Kidney glomerular epithelial cell (primary cell): ENCODE results near the gene LRRC3.

Experiments
- DNase-seq: peaks from one replicate; lab custom pipeline; 2025; lab: John Stamatoyannopoulos, UW

LRRC3 gene

GRCh38 chr21:44479556-44480199 is 24.4 kb downstream of the LRRC3 start:
- peak; percentile 32 for DNase-seq

DNA sequence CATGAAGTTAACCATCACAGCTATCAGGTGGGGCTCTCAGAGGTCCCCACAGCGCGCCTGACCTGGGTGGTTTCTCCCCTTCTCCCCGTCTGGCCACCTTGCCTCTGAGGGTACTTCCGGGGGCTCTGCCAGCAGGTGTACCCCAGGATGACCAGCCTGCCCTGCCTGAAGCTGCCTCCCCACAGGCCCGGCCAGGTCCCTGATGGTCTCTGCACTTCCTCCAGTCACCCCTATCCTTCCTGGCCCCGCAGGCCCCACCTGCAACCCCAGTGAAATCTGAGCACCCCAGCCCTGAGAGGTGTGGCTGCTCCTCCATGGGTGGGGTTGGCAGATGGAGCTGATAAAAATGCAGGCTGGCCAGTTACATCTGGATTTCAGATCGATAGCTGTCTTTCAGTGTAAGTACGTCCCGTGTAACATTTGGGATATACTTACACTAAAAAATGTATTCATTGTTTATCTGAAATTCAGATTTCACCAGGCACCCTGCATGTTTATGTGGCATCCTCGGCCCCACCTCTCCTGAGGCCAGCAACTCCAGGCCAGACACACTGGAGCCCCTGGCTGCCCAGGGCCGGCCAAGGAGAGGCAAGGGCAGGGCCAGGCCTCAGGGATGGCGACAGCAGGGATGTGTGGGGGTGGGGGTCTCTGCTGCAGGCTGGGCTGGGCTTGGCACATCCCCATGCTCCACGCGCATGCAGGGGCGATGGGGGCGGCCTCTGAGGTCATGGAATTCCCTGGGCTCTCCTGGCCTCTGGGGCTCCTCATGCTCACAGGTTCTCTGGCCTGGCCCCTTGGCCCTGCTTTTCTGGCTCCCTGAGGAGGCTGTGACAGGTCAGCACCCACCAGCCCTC is 25.1 kb downstream of the LRRC3 start:
- no peak for DNase-seq

DNA sequence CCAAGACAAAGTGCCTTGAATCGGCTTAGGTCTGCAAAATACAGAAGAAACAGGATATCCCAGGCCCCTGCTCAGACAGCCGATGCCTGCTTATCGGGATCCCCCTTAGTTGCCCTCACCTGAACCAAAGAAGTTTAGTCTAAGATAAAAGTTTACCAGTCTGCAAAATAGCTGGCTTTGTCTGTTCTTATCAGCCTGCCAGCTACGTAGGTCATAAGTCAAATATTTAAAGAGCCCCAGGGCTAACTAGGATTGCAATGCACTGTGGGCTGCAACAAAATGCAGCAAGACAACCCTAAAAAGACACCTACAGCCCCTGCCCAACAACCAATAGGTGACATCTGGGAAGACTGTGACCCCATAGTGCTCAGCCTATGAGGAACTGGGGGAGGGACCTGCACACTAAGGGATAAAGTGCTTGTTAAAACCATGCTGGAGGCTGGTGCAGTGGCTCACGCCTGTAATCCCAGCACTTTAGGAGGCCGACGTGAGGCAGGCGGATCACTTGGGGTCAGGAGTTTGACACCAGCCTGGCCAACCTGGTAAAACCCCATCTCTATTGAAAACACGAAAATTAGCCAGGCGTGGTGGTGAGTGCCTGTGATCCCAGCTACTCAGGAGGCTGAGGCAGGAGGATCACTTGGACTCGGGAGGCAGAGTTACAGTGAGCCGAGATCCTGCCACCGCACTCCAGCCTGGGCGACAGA is 27.4 kb downstream of the LRRC3 start:
- DNase-seq = no peak

GRCh38 chr21:44483288-44484237 is 28.3 kb downstream of the LRRC3 start:
- no peak for DNase-seq

DNA sequence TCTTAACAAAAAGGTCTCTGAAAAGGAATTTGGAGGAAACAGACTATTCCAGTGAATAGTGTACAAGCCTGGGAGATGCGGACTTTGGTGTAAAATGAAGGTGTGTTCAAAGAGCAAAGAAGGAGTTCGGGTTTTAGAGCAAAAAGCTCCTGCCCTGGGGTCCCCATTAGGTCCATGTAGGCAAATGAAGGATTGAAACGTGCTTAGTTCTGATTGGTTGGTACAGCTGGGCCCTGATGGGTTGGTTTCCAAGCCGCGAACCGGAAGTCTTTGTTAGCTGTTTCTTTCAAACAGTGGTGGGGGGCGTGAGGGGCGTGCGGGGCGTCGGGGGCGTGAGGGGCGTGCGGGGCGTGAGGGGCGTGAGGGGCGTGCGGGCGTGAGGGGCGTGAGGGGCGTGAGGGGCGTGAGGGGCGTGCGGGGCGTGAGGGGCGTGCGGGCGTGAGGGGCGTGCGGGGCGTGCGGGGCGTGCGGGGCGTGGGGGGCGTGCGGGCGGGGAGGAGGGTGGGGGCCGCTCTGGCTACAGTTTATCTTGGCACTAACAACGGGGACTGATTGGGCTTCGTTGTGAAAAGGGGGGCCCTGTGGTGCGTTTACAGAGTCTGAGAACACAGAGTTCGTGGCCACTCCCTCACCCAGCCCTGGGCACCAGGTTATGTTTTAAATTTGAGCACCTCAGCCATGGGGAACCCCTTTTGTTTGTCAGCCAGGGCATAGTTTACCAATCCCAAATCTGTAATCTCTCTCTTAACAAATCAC is 29.4 kb downstream of the LRRC3 start:
- no peak for DNase-seq

DNA sequence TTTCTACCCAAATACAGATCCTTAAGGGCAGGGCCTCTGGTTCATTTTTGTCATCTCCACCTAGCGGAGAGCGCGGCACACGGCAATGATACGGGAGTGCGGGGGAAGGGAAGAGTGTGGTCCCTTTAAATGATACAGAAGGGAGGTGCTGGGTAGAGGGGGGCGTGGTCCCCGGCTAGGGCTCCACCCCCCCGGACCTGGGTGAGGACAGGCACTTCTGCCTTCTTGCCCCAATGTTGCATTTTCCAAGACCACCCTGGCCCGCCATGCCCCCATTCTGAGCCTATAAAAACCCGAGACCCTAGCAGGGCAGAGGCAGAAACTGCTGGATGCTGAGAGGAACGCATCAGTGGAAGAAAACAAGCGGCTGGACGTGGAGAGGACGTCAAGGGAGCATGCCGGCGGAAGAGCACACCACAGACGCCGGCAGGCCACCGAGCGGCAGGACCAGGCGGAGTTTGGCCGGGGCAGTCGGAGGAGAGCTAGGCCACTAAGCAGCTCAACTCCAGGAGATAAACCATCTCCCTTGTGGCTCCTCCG is 30.0 kb downstream of the LRRC3 start:
- DNase-seq = no peak

DNA sequence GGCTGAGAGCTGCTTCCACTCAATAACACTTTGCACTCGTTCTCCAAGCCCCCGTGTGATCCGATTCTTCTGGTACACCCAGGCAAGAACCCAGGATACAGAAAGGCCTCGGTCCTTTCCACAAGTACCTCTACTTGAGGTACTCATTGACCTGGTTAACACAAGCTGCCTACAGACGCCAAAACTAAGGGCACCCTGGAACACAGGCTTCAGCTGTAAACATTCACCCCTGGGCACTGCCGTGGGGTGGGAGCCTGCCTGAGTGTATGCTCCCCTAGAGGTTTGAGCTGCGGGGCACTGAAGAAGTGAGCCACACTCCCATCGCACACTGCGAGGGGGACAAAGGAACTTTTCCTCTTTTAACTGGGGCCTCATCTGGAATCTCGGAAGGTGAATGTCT is 30.5 kb downstream of the LRRC3 start:
- no peak for DNase-seq

GRCh38 chr21:44486302-44486701 is 31.0 kb downstream of the LRRC3 start:
- DNase-seq = no peak

GRCh38 chr21:44487831-44488230 is 32.5 kb downstream of the LRRC3 start:
- DNase-seq = no peak

- DNase-seq = no peak
Observed at GRCh38 chr21:44489962-44490361, 34.7 kb downstream of the LRRC3 start.

- DNase-seq = no peak
Observed at GRCh38 chr21:44490405-44490804, 35.1 kb downstream of the LRRC3 start.

- DNase-seq = no peak
Observed at GRCh38 chr21:44490816-44491215, 35.5 kb downstream of the LRRC3 start.

DNA sequence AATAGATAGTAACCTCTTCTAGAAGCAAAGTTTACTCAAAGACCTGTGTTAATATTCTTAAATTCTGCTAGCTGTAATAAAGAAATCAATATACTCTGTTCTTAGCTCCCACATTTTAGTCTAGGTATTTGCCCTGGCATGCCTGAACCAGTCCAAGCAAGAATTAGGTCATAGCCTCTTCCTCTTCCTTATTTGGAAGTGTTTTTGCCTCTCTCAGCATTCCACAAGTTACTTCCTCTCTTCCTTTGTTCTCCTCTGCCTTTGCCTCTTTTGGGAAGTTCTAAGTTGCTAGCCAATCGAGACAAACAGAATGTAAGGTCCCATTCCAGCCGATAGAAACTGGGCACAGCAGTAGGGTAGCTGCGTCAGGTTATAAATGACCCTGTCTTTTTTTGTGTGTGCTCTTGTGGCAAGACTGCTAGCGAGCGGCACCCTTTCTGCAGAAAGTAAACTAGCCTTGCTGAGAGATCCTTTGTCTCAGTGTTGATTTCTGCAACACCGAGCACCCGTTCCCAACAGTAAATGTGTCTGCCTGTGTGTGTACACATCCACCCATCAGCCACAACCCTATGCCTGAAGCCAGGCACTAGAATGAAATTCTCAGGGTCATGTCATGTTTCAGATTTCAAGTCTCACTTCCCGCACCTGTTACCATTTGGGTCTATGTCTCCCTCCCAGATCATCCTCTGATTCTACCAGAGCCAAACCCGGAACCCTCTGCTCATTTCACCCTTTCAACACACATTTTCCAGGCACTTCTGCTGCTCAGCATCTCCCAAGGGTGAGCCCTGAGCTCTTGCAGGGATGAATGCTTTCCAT is 37.5 kb downstream of the LRRC3 start:
- no peak for DNase-seq

GRCh38 chr21:44494418-44494817 is 39.1 kb downstream of the LRRC3 start:
- no peak for DNase-seq

- no peak for DNase-seq
Observed at GRCh38 chr21:44494956-44495355, 39.6 kb downstream of the LRRC3 start.

DNA sequence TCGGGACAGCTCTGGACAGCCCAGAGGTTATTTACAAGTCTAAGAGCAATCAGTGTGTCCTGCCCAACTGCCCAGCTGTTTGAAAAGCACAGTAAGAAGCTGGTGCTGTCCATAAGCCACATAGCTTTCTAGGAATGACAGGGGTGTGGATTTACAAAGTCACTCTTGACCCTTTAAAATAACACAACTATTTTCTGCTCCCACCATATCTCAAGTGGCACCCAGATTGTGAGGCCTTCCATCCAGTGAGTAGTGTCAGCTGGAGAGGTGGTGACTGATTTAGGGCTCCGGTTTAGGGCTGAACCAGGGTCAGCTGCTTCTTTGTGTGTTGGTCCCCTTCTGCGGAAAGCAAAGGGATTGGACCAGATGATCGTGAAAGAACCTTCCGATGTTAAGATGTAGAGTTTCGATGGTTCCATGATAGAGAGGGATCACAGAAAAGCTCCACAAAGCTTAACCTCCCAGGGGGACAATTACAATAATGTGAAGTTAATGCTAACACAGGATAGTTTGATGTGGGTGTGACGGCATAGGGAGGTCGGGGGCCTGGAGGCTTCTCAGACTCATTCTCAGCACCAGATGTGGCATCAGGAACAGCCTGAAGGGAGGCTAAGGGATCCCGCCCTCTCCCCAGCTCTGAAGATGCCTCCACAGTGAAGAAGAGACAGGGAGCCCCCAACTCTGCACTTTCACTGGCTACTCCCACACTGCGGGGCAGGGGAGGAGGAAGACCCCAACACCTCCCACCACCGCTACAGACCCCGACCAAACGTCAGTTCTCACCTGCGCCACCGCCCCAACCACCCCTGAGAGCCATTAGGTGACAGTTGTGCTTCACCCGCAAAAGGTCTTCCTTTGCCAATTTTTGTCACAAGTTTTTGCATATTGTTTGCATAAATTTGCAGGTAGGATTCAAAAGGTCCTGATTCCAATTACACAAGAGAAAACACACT is 40.6 kb downstream of the LRRC3 start:
- DNase-seq = no peak

GRCh38 chr21:44496564-44497550 is 41.5 kb downstream of the LRRC3 start:
- no peak for DNase-seq
